SW480 (cell line): ENCODE data around the gene RRP1.
"Not testable (repeated sequence)": the region's sequence is repeated elsewhere in the genome, so short reads cannot be mapped to it uniquely, and the experiment has no call there.

ENCODE experiments used
- DNase-seq: peaks from one replicate; pipeline ENCODE4 v3.0.0-alpha.2; 2016; ENCODE audit warnings: low spot score

The RRP1 gene

DNA sequence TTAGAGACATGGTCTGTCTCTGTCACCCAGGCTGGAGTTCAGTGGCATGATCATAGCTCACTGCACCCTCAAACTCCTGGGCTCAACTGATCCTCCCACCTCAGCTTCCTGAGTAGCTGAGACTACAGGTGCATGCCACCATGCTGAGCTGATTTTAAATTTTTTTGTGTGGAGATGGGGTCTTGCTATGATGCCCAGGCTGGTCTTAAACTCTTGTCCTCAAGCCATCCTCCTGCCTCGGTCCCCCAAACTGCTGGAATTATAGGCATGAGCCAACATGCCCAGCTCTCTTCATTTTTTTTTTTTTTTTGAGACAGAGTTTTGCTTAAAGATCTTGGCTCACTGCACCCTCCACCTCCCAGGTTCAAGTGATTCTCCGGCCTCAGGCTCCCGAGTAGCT is 50.9 kb downstream of the RRP1 start:
- DNase-seq: no peak

DNA sequence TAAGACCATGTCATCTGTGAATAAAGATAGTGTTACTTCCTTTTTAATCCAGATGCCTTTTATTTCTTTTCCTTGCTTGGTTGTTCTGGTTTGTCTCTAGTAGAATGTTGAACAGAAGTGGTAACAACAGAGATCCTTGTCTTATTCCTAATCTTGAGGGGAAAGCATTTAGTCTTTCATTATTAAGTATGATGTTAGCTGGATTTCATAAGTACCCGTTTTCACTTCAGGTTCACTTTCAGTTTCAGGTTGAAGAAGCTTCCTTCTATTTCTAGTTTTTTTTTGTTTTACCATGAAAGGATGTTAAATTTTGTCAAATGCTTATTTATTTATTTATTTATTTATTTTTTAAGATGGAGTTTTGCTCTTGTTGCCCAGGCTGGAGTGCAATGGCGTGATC is 53.4 kb downstream of the RRP1 start:
- no peak for DNase-seq

DNA sequence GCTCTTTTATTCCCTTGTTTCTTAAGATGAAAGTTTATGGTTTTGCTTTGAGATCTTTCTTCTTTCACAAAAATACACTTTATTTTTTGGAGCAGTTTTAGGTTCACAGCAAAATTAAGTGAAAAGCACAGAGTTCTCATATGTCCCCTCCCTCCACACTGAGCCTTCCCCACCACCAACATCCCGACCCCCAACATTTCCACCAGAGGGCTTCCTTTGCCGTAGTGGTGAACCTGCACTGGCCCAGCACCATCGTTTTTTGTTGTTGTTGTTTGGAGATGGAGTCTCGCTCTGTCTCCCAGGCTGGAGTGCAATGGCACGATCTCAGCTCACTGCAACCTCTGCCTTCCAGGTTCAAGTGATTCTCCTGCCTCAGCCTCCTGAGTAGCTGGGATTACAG is 55.5 kb downstream of the RRP1 start:
- DNase-seq: not testable (repeated sequence)

DNA sequence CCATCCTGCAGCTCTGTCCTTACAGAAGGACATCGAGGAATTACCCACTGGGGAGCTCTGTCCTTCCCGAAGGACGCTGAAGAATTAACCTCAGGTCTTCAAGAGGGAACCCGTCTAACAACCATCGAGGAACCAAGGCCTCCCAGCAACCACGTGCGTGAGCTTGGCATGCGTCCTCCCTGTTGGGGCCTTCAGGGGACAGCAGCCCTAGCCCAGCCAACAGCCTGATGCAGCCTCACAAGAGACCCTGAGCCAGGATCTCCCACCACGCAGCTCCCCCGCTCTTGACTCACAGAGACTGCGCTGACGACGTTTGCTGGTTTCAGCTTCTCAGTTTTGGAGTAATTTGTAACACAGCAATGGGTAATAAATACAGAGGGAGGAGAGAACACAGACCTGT is 56.0 kb downstream of the RRP1 start:
- DNase-seq: no peak

DNA sequence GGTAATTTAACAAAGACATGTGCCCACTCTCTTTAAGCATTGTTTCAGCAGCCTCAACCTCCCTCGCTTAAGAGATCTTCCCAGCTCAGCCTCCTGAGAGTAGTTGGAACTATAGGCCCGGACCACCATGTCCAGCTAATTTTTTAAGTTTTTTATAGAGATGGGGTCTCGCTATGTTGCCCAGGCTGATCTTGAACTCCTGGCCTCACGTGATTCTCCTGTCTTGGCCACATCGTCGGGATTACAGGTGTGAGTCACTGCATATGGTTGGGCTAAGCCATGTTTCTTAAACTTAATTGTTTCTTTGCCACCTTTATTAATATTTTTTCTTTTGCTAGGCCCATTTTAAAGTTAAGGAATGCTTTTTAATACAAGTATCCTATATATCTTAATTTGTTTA is 57.1 kb downstream of the RRP1 start:
- DNase-seq: no peak

DNA sequence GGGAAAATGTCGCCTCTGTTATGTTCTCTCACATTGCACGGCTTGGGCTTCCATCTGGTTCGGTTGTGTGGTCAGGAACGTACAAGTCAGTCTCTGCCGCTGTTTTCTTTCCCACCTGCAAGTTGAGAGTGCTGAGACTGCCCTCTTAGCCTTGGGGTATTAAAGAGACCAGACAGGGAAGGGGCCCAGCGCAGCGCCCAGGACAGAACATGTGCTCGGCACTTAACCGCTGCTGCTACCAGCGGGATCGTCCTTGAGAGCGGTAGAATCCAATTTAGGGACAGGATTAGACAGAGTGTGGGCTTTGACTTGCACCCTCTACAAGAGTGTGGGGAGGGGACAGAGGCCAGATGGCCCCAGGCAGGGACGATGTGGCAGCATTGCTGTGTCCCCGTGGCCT is 57.9 kb downstream of the RRP1 start:
- no peak for DNase-seq

DNA sequence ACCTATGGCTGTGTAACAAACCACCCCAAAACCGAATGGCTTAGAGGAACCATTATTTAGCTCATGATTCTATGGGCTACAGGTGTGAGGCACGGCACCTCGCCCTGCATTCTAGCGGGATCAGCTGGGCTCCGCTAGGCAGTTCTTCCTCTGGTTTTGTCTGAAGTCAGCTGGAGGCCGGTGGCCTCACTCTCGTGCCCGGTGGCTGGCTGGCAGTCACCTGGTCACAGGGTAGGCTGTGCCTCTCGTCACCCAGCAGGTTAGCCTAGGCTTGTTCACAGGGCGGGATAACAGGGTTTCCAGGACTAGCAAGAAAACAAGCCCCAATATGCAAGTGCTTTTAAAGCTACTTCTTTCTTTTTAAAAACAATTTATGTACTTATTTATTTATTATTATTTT is 59.4 kb downstream of the RRP1 start:
- no peak for DNase-seq

DNA sequence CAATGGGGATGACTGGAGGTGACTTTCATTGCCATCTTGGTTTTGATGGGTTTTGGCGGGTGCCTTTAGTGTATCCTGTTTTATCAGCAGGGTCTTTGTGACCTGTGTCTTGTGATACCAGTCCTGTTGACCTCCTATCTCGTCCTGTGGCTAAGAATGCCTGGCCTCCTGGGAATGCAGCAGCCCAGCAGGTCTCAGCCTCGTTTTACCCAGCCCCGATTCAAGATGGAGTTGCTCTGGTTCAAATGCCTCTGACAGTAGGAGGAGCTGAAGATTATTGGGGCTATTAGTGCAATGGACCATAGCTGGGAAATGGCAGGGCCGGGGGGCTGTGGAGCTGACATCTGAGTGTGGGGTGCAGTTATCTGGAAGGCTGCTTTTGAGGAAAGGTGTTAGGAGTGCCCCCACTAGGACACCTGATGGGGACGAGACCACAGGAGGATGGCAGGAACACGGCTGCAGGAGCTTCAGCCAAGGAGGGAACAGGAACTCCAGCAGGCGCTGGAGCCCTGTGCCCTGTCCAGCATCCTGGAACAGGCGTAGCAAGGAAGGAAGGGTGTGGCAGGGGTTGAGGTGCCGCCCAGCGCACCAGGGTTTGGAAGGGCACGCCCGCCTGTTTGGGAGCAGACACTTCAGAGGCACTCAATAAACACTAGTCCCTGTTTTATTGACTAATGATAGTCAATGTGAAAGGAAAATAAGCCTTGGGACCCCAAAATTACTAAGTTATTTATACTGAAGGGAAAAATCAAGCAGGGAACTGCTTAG is 60.3 kb downstream of the RRP1 start:
- DNase-seq: no peak

DNA sequence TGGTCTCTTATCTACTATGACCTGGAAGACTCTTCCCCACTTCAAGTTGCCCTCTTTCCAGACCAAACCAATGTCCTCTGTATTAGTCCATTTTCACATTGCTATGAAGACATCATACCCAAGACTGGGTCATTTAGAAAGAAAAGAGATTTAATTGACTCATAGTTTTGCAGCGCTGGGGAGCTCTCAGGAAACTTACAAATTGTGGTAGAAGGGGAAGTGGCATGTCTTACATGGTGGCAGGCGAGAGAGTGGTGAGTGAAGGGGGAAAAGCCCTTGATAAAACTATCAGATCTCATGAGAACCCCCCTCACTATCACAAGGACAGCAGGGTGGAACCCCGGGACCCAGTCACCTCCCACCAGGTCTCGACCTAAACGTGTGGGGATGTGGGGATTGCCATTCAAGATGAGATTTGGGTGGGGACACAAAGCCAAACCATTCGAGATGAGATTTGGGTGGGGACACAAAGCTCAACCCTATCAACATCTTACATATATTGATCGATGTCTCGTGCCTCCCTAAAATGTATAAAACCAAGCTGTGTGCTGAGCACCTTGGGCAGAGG is 61.4 kb downstream of the RRP1 start:
- DNase-seq: no peak

DNA sequence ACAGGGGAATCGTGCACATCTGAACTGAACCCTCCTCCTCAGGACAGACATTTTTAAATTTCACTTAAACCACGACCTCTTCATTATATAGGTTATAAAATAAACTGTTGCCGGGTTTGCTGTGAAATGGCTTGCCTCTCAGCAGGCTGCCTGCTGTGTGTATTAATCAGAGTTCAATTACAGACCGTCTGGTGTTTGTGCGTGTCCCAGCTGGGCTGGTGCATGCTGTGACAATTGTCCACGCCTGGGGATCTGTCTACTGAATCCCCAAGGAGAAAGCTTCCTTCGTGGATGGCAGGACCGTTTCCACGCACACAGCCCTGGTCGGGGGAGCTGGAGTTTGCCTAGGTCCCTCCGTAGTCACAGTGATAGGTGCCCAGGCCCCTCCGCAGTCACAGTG is 62.2 kb downstream of the RRP1 start:
- DNase-seq: no peak

DNA sequence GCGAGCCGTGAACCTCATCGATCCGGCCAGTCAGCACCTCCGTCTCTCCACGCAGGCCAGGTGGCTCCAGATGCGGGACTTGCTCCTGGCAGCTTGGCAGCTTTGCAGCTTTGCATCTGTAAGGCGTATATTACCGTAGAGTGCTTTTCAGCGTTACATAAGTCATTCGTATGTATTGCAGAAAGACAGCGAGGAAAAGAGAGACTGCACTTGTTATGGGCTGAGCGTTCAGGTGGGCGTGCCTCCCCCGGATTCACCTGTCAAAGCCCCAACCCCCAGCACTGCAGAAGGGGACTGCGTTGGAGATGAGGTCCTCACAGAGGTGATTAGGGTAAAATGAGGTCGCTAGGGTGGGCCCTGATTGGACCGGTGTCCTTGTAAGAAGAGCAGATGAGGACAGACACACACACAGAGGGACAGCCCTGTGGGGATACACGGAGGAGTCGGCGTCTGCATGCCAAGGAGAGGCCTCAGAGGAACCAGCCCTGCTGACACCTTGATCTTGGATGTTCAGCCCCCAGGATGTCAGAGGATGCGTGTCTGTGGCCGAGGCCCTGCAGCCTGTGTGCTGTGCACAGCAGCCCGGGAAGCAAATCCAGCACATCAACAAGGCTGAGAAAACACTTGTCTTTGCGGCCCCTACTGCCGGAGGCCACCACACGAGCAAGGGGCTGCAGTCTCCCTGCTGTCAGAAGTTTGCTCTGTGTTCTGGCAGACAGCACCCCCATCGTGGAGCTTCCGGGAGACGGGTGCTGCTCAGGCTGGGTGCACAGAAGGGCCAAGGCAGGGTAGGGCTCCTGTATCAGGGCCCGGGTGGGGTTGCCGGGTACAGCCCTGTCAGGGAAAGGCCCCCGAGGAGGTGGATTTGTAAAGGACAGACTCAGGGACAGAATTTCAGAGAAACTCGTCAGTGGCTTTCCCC is 64.7 kb downstream of the RRP1 start:
- DNase-seq: no peak
